HepG2 (cell line): Measurements from ENCODE around the gene WDR54. TPM values are rescaled to one million over a fixed set of nuclear protein-coding genes. Genes with fewer than 3 reads are reported as not detected.
A peak's percentile ranks its signal among the peaks of the same experiment; 100 is the strongest.

Source experiments
- AKAP8 ChIP-seq: sonication (generic); formaldehyde crosslinking; IDR thresholded peaks from 2 replicates; pipeline ENCODE4 v1.5.1; 2020; ENCODE audit warnings: mild to moderate bottlenecking, missing genetic modification reagents
- BRF2 ChIP-seq: sonication (generic); formaldehyde crosslinking; IDR thresholded peaks from 2 replicates; pipeline ENCODE4 v1.8.1; 2022; ENCODE audit warnings: mild to moderate bottlenecking, missing genetic modification reagents
- CBFB ChIP-seq: sonication (generic); formaldehyde crosslinking; IDR thresholded peaks from 2 replicates; pipeline ENCODE4 v1.4.0; 2020; ENCODE audit warnings: missing genetic modification reagents
- CEBPB ChIP-seq: IDR thresholded peaks from 2 replicates; pipeline ENCODE4 v1.6.1; 2011; ENCODE audit warnings: low read depth, low read length, improper control_type of control experiment, borderline replicate concordance
- GPBP1L1 ChIP-seq: sonication (generic); formaldehyde crosslinking; IDR thresholded peaks from 2 replicates; pipeline ENCODE4 v1.5.0; 2020; ENCODE audit warnings: mild to moderate bottlenecking, missing genetic modification reagents
- HOXA5 ChIP-seq: sonication (generic); formaldehyde crosslinking; IDR thresholded peaks from 2 replicates; pipeline ENCODE4 v1.4.0; 2020; ENCODE audit warnings: missing genetic modification reagents
- NFRKB ChIP-seq: fragments of 450-650 bp; IDR thresholded peaks from 2 replicates; pipeline ENCODE4 v1.6.1; 2017
- SRF ChIP-seq: IDR thresholded peaks from 2 replicates; pipeline ENCODE4 v1.6.1; 2011; ENCODE audit warnings: mild to moderate bottlenecking, low read depth, low read length, moderate library complexity
- SSRP1 ChIP-seq: IDR thresholded peaks from 2 replicates; pipeline ENCODE4 v1.6.1; 2016; ENCODE audit warnings: control low read depth
- TFDP2 ChIP-seq: sonication (generic); formaldehyde crosslinking; IDR thresholded peaks from 2 replicates; pipeline ENCODE4 v1.4.0; 2020; ENCODE audit warnings: missing genetic modification reagents
- TRIM24 ChIP-seq: sonication (generic); formaldehyde crosslinking; IDR thresholded peaks from 2 replicates; pipeline ENCODE4 v1.8.0; 2022; ENCODE audit warnings: mild to moderate bottlenecking, missing genetic modification reagents
- ZBTB37 ChIP-seq: sonication (generic); formaldehyde crosslinking; IDR thresholded peaks from 2 replicates; pipeline ENCODE4 v1.4.0; 2020; ENCODE audit warnings: mild to moderate bottlenecking, missing genetic modification reagents
- ZFYVE20 ChIP-seq: sonication (generic); formaldehyde crosslinking; IDR thresholded peaks from 2 replicates; pipeline ENCODE4 v1.8.0; 2023; ENCODE audit warnings: low read depth, mild to moderate bottlenecking, moderate library complexity, missing genetic modification reagents, borderline replicate concordance
- ZNF253 ChIP-seq: sonication (generic); formaldehyde crosslinking; IDR thresholded peaks from 2 replicates; pipeline ENCODE4 v1.8.0; 2022; ENCODE audit warnings: mild to moderate bottlenecking, missing genetic modification reagents, borderline replicate concordance
- ZNF567 ChIP-seq: sonication (generic); formaldehyde crosslinking; IDR thresholded peaks from 2 replicates; pipeline ENCODE4 v1.8.1; 2023; ENCODE audit warnings: mild to moderate bottlenecking, missing genetic modification reagents, borderline replicate concordance
- ZNF570 ChIP-seq: sonication (generic); formaldehyde crosslinking; IDR thresholded peaks from 2 replicates; pipeline ENCODE4 v1.4.0; 2020; ENCODE audit warnings: mild to moderate bottlenecking, missing genetic modification reagents, borderline replicate concordance
- ZNF597 ChIP-seq: sonication (generic); formaldehyde crosslinking; IDR thresholded peaks from 2 replicates; pipeline ENCODE4 v1.5.0; 2020; ENCODE audit warnings: missing genetic modification reagents
- polyA plus RNA-seq, 8 experiments: library from polyadenylated mRNA; depleted of rRNA in 3 of 8; stranded (reverse) in 7 of 8; unstranded in 1 of 8; fragments of >200 nt; fragmentation: Illumina TruSeq in 4 of 8; extraction: Trizol in 4 of 8; gene quantifications; 2 replicates each; pipeline versions ENCODE4 v1.2.1 to v1.2.3, GENCODE V29; 2011 to 2016; ENCODE audit warnings: low read depth in 4 of 8, missing spikeins in 1 of 8, mixed read lengths in 1 of 8; ENCODE audit not compliant: insufficient read depth in 1 of 8
- total RNA-seq, 5 experiments: library from RNA; depleted of rRNA; stranded (reverse); fragments of >200 nt; fragmentation: Illumina TruSeq; extraction: Trizol; gene quantifications; 2 replicates each; pipeline ENCODE4 v1.2.3, GENCODE V29; 2016; ENCODE audit warnings: low read depth in 1 of 5
- TF ChIP-seq, protein P1 (sequence below): sonication (generic); formaldehyde crosslinking; IDR thresholded peaks from 2 replicates; pipeline ENCODE4 v1.8.1; 2023; ENCODE audit warnings: mild to moderate bottlenecking, missing genetic modification reagents, borderline replicate concordance
- TF ChIP-seq, protein P2 (sequence below): sonication (generic); formaldehyde crosslinking; IDR thresholded peaks from 2 replicates; pipeline ENCODE4 v1.5.0; 2020; ENCODE audit warnings: mild to moderate bottlenecking, low read depth, missing genetic modification reagents, borderline replicate concordance

WDR54 gene
- total and polyA plus RNA-seq, 2 of the 13 experiments (the other 11 are each of a cell fraction or from before 2014, with no cell fraction given), result 2.0 to 17.3 TPM

DNA sequence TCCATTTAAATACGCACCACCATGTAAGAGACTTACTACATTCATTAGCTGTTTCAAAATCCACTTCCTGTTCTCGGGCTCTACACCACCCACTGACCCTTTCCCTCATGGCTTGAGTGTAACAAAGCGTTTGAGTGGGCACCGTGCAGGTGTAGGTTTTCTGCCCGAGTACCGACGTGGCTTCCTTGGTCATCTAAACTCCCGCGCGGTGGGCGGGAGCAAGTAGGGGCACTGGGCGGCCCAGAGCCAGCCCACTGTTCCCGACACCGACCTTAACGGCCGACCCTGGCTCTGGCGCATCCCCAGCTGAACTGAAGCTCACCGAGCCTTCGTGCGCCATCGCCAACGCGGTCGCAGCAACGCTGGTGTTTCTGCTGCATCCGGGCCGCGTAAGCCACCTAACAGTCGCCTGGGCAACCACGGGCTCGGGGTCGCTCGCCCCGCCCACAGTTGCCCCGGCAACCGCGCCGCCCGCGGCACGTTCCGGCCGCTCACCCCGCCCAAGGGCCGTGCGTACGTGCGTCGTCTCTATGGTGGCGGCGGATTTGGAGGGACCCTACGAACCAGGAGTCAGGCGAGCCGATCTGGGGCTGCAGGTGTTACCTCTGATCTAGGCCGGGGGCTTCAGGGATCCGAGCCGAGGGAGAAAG is at the start of gene WDR54, which contains the start of gene C2orf81 (continued):
- TF ChIP-seq TFDP2 (CRISPR knock-in tag), result peak; percentile 85
- TF ChIP-seq SSRP1 (CRISPR knock-in tag), result no peak
- no peak for TF ChIP-seq ZNF570 (CRISPR knock-in tag)
- no peak for TF ChIP-seq ZNF597 (CRISPR knock-in tag)
- peak; percentile 60; the same call in 1 of the 2 replicates for TF ChIP-seq AKAP8 (CRISPR knock-in tag)
- TF ChIP-seq TRIM24 (CRISPR knock-in tag), result no peak
- no peak for TF ChIP-seq HOXA5 (CRISPR knock-in tag)
- no peak for TF ChIP-seq CEBPB
- TF ChIP-seq ZNF567, result no peak
- no peak for TF ChIP-seq SRF
- no peak for TF ChIP-seq ZFYVE20 (CRISPR knock-in tag)
- no peak for TF ChIP-seq ZBTB37 (CRISPR knock-in tag)
- TF ChIP-seq, protein P1, sequence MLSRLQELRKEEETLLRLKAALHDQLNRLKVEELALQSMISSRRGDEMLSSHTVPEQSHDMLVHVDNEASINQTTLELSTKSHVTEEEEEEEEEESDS (CRISPR knock-in tag), result no peak
- TF ChIP-seq BRF2 (CRISPR knock-in tag), result no peak
- TF ChIP-seq NFRKB, result no peak
- peak; percentile 86; the same call in 1 of the 2 replicates for TF ChIP-seq ZNF253 (CRISPR knock-in tag)
- TF ChIP-seq CBFB, result peak; percentile 19; the same call in 1 of the 2 replicates
- TF ChIP-seq, protein P2, sequence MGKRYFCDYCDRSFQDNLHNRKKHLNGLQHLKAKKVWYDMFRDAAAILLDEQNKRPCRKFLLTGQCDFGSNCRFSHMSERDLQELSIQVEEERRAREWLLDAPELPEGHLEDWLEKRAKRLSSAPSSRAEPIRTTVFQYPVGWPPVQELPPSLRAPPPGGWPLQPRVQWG, result no peak
- no peak for TF ChIP-seq GPBP1L1 (CRISPR knock-in tag)
